Measurements from ENCODE around the gene FKBP4.
A peak's percentile ranks its signal among the peaks of the same experiment; 100 is the strongest.

Gene FKBP4

DNA sequence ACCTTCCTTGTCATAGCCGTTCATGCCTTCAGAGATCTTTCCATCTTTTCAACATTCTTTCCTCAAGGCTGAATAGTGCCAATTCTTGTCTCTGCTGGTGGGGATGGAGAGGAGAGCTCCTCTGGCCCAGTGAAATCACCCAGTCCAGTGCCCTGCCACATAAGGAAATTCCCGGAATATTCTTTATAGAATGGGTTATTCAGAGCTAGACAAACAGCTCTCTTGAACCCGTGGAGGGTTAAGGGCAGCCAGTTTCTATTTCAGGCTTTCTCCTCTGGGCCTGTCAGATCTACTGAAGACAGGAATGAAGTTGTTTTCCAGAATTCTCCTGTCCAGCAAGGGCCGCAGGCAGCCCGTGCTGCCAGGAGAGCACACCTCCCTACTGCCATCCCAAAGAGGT, 48.2 kb downstream of the FKBP4 start:
- in situ Hi-C loops (cut with HindIII; ENCODE audit: low sequenced_read_pairs), result no loop called here
- H3K4me3 ChIP-seq (ENCODE audit: low read depth, low read length), result no peak overlapping the region
- no peak for DNase-seq (ENCODE audit: low read depth)
- no peak for TF ChIP-seq CTCF (IDR thresholded peaks at IDR 0.05; ENCODE audit: low read depth, low read length, missing control alignments)

DNA sequence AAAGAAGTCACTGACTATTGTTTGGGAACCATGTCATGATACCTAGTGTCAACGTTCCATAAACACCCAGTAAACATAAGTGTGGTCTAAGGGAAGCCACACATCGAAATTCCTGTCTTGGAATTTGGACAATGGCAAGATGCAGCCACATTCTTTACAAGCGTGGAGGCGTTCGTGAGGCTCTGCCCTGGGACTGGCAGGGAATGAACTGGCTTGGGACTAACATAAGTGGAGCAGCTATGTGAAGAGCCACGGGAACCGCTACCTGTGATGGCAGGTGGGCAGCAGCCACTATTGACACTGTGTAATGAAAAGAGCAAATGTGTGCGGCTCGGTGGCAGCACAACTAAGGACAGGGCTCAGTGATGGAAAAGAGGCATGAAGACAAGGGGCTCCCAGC, 50.0 kb downstream of the FKBP4 start:
- TF ChIP-seq CTCF (IDR thresholded peaks at IDR 0.05; ENCODE audit: low read depth, low read length, missing control alignments), result no peak
- DNase-seq (ENCODE audit: low read depth), result no peak
- H3K4me3 ChIP-seq (ENCODE audit: low read depth, low read length), result no peak overlapping the region
- in situ Hi-C loops (cut with HindIII; ENCODE audit: low sequenced_read_pairs), result no loop called here

DNA sequence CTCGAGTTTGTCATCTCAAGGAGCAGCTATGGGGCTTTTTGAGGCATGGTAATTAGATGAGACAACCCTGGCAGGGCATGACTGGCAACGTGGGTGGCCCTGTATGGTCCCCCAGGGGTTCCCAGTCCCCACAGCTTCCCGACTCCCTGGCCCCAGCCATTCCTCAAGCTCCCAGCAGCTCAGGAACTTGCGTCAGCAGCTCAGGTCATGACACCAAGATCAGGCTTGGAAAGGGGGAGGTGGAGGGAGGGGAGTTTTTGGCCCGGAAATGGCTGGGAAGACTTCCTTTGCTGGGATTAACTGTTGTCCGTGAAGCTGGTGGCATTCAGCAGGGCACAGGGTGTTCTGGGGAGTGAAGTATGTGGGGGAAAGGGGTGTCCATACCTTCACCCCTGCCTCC, 50.5 kb downstream of the FKBP4 start:
- DNase-seq (ENCODE audit: low read depth), result no peak
- H3K4me3 ChIP-seq (ENCODE audit: low read depth, low read length), result no peak overlapping the region
- in situ Hi-C loops (cut with HindIII; ENCODE audit: low sequenced_read_pairs), result no loop called here
- no peak for TF ChIP-seq CTCF (IDR thresholded peaks at IDR 0.05; ENCODE audit: low read depth, low read length, missing control alignments)

DNA sequence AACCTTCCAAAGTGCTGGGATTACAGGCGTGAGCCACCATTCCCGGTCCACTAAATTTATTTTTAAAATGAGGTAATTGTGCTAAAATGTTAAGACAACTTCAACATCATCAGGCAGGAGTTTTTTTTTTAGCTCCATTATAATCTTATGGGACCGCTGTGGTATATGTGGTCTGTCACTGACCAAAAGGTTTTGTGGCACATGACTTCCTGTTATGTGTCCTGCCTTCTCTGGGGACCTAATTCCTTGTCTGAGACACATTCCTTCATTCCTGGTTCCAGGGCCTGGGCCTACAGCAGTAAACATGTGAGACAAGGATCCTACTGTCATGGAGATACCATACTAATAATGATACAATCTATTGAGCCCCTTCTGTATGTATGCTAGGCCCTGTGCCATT, 57.2 kb downstream of the FKBP4 start:
- in situ Hi-C loops (cut with HindIII; ENCODE audit: low sequenced_read_pairs), result no loop called here
- TF ChIP-seq CTCF (IDR thresholded peaks at IDR 0.05; ENCODE audit: low read depth, low read length, missing control alignments), result no peak

DNA sequence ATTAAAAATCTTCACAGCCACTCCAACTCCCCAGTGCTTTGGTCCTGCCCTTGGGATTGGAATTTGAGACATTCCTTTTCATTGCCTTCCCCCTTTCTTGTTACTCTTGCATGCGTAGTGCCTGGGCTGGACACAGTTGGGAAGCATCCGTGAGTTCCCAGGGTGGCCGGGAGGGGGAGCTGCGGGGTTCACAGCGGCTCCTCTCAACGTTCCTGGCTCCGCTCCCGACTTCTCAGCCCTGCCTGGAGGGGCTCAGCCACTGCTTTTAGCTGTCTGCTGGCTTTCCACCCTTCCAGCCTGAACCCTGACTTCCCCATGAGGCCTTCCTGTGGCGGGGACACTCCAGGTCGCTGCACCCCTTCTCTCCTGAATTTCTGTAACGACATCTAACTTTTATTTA, 58.9 kb downstream of the FKBP4 start:
- peak; percentile 96 for TF ChIP-seq CTCF (IDR thresholded peaks at IDR 0.05; ENCODE audit: low read depth, low read length, missing control alignments)
- H3K4me3 ChIP-seq (ENCODE audit: low read depth, low read length), result no peak overlapping the region
- DNase-seq (ENCODE audit: low read depth), result peak; percentile 62
- in situ Hi-C loops (cut with HindIII; ENCODE audit: low sequenced_read_pairs), result no loop called here

More for the DNA sequence above, 57.2 kb downstream of the FKBP4 start:
- H3K4me3 ChIP-seq (ENCODE audit: low read depth, low read length), result no peak overlapping the region
- no peak for DNase-seq (ENCODE audit: low read depth)

All from astrocyte of the cerebellum (primary cell).